H54 (cell line): ENCODE data around the gene RHOV.

ENCODE experiments used
- DNase-seq: peaks from one replicate; pipeline ENCODE4 v3.0.0; 2011; ENCODE audit warnings: low spot score, mixed read lengths; ENCODE audit not compliant: insufficient read length
- FAIRE-seq: peaks from 3 replicates; lab custom pipeline; 2011; peaks lifted over from hg19 to GRCh38; lab: Jason Lieb, UNC
- POLR2A ChIP-seq: IDR thresholded peaks from 2 replicates; pipeline ENCODE4 v1.6.1; 2011; ENCODE audit warnings: low read depth, mild to moderate bottlenecking, low read length

The RHOV gene

DNA sequence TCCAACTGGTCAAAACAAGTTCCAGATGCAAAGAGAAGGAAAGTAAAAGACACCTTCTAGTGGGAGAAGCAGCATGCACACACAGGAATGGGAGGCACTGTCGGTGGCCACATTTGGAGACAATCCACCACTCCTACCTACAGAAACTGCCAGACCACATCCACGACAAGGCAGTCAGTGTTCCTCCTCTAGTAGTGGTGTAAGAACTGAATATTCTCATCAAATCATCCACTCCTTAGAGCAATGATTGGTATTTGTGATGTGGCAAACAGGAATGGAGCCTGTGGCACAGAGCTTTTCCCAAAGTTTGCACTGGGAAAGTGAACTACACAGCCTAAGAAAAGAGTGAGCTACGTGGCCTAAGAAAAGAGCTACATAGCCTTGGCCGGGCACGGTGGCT lies 35.3 kb downstream of the RHOV start:
- no peak for DNase-seq
- FAIRE-seq, result no peak
- TF ChIP-seq POLR2A, result no peak

DNA sequence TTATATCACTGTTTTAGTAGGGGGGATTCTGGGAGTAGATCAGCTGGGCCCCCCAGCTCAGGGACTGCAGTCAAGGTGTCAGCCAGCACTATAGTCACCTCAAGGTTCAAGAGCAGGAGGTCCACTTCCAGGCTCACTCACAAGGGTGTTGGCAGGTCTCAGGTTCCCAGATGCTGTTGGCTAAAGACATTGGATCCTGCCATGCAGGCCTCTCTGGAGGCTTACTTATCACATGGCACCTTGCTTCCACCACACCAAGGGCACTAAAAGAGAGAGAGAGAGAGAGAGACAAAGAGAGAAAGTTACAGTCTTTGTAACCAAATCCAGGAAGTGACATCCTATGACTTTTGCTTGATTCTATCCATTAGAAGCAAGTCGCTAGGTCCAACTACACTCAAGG lies 38.0 kb downstream of the RHOV start:
- DNase-seq (no peak), FAIRE-seq (no peak)
- TF ChIP-seq POLR2A, result no peak

DNA sequence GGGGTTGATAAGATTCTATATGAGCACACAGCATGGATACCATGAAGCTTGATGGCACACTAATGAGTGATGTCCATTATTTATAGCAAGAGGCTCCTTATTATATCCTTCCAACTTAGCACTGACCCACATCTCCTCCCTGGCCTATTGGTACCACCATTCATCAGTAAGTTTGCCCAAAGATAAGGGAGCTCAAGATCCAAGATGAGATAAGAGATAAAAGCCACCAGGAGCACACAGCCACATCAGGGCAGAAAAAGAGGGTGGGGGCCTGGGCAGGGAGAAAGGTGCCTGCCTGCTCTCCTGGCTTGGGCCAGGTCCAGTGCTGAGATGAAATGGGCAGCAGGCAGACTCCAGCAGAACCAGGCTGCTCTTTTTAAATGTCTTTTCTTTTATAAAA lies 41.1 kb downstream of the RHOV start:
- FAIRE-seq (no peak), DNase-seq (no peak)

DNA sequence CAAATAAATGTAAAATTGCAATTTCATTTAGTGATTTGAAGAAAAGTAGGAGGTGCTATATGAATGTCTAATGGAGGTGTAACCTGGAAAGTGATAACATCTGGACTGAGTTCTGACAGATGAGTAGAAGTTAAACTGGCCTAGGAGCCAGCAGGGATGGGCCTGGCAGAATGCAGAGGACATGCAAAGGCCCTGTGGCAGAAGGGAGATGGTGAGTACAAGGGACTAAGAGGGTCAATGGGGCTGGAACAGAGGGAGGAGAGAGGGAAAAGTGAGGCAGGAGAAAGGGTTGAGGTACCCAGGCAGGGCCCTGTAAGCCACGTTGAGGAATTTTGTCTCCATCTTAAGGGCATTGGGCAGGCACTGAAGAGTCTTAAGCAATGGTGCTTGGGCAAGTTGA lies 42.2 kb downstream of the RHOV start:
- FAIRE-seq (no peak), DNase-seq (no peak)
- no peak for TF ChIP-seq POLR2A

More for the DNA sequence above, 41.1 kb downstream of the RHOV start:
- TF ChIP-seq POLR2A, result no peak

DNA sequence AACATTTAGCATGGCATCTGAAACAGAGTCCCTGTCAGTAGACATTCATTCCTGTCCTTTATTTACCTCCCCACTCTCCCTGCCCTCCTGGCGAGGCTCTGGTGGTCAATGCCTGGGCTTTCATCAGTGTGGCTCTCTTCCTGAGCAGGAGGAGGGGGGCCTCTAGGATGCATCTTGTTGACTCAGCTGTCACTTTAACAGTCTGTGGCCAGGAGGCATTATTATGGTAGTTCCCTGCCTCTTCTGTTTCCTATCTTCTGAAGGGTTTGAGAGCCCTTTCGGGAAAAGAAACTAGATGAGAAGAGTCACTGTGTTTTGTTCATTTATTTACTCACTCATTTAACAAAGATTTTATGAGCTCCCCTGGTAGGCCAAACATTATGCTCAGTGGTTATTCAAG lies 43.1 kb downstream of the RHOV start:
- DNase-seq (no peak), FAIRE-seq (no peak)
- TF ChIP-seq POLR2A, result no peak

DNA sequence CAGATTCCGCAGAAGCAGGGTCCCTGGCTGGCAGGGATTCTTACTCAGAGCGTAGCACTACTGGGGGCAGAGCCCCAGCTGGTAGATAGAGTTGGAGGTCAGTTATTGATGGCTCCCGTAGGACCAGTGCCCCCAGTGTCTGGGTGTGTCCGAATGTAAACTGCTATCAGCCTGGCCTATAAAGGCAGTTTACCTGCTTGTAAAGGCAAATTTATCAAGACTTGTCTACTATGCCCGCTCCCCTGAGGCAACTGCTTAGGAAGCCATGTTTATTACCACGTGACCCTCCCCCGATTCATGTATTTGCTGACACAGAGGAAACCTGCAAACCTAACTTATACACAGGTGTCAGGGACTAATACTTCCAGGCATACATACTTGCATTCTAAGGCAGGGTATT lies 44.9 kb downstream of the RHOV start:
- no peak for TF ChIP-seq POLR2A
- DNase-seq (no peak), FAIRE-seq (no peak)

DNA sequence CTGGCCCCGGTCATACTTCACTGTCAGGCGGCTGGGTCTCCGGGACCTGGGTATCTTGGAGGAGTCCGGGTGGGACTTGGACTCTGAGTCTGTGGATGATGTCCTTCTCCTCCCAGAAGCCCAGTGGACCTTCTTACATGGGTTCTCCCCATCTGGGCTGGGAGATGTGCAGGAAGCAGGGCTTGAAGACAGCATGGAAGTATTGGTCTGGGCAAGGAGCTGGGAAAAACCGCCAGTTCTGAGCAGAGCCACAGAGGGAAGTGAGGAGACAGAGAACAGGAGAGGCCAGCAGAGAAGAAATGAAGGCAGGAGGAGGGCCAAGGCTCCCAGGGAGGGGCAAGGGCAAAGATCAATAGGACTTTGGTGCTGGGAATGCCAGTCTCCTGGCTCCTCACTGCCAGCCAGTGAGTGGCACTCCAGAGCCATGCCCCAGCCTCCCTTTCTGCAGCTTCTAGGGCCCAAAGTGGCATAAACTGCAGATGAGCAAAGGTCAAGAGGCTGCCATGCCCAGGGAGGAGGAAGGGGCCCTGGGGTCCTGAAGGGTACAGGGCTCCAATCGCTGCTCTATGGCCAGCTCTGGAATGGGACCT lies 45.5 kb downstream of the RHOV start, which contains the start of gene PPP1R14D:
Gene PPP1R14D, minus strand, starts transcription at position 262 of the 590 bp plus-strand sequence. Its CDS starts 67 bp downstream, at position 195.
- no peak for DNase-seq
- TF ChIP-seq POLR2A, result no peak
- FAIRE-seq, result no peak

DNA sequence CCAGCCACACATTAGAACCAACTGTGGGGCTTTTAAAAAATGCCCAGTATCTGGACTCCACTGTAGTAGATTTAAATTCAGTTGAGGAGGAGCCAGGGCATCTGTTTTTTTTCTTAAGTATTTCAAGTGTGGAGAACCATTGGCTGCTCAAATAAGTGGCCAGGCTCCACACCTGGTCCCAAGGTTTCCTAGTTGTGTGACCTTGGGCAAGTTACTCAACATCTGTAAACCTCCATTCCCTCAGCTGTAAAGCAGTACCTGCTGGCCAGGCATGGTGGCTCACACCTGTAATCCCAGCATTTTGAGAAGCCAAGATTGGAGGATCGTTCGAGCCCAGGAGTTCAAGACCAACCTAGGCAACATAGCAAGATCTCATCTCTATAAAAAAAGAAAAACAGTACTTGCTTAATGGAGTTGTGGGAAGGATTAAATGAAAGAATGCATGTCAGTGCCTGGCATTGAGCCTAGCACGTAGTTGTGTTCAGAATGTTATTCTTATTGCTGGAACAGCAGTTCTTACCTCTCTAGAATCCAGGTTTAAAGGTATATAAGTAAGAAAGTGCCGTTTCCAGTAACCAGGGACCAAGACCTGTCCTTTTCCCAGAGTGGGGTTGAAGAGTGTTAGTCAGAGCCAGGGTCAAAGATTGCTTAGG lies 47.5 kb downstream of the RHOV start:
- FAIRE-seq (no peak), DNase-seq (no peak)
- no peak for TF ChIP-seq POLR2A

DNA sequence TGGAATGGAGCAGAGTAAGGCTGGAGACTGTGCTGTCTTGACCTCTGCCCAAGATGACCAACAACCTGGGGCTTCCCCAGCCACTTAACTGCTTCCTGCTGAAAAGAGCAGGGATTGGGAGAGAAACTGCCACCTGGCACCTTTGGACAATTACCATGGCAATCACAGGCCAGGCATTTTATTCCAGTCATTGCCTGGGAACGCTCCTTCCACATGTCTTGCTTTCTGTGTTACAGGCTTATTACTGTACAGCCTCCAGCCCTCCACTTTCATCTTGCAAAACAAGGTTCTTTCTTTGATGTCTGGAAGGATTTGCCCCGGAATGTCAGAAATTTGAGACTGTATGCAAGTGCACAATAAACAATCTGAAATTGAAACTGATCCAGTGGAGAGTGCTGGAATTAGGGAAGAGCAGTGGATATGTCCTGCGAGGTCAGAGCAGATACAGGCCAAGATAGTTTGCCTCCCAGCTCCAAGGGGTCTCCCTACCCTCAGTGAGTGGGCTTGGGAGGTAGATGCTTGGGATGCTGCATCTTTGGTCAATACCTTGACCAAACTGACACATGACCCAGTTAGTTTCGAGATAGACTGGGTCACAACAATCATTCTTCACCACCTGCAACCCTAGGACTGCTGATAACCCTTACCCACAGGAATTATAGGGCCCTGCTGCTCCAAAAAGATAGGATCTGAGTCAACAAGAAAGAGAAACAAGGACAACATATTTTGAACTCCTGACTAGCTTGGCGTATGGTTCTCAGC lies 48.2 kb downstream of the RHOV start:
- DNase-seq (no peak), FAIRE-seq (no peak)
- TF ChIP-seq POLR2A, result no peak

DNA sequence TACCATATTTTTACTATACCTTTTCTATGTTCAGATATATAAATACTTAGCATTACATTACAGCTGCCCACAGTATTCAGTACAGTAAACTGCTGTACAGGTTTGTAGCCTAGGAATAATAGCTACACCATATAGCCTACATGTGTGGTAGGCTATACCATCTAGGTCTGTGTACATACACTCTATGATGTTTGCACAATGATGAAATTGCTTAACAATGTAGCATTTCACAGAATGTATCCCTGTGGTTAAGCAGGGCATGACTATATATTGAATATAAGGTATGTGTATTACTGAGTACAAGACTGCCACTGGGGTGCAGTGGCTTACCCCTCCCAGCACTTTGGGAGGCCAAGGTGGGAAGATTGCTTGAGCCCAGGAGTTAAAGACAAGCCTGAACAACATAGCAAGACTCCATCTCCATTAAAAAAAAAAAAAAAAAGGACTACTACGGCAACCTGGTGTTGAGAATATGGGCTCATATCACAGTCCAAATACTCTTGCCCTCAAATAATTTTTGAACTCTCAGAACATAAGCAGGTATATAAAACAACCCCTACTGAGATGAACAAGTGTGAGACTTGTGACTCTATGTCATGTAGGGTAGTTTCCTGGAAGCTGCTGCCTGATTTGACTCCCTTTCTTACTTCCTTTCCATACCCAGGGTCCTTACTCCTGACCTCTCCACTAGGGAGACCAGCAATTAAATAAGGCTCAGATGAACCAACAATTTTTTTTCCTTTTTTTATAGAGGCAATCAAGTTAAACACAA lies 50.3 kb downstream of the RHOV start:
- FAIRE-seq (no peak), DNase-seq (no peak)
- TF ChIP-seq POLR2A, result no peak
